B cell (primary cell): Measurements from ENCODE around the gene AURKAIP1. TPM values are rescaled to one million over a fixed set of nuclear protein-coding genes. Genes with fewer than 3 reads are reported as not detected.

ENCODE experiments used
- ATAC-seq: fragments of 200-7000 bp; cut with Tn5 transposase; one replicate; pipeline ENCODE4 v1.10.0; 2021; ENCODE audit warnings: low read depth, mild to moderate bottlenecking, moderate number of reproducible peaks, moderate library complexity
- CTCF ChIA-PET: fragments of 350-600 bp; sonication (Branson Sonifier 250); formaldehyde crosslinking; loops from one replicate; lab custom pipeline; 2021; ENCODE audit warnings: antibody characterized with exemption, inconsistent platforms; lab: Charles Lee
- POLR2A ChIA-PET: fragments of 350-600 bp; sonication (Branson Sonifier 250); formaldehyde crosslinking; loops from one replicate; lab custom pipeline; 2021; ENCODE audit warnings: antibody characterized with exemption; lab: Charles Lee
- DNase-seq: peaks from one replicate; pipeline ENCODE4 v3.0.0; 2013
- H2AFZ ChIP-seq: 2 replicates; pipeline ENCODE4 v1.6.1; 2012; ENCODE audit warnings: mild to moderate bottlenecking, low read depth, low read length; ENCODE audit not compliant: insufficient read depth, poor library complexity, severe bottlenecking
- H3K27ac ChIP-seq, 2 donors: 1 replicate in 1 of 2; 2 replicates in 1 of 2; pipeline ENCODE4 v1.5.1; 2012 to 2013; ENCODE audit warnings: low read length in 2 of 2, mild to moderate bottlenecking in 2 of 2, moderate library complexity in 1 of 2
- H3K27me3 ChIP-seq, 4 experiments: fragments of 200-600 bp in 1 of 4; sonication (generic) in 1 of 4; replicated peaks in 1 of 4; 1 replicate in 2 of 4; 2 replicates in 2 of 4; pipeline versions ENCODE4 v1.6.1 to v1.7.0; 2013 to 2016; ENCODE audit warnings: low read length in 3 of 4, mild to moderate bottlenecking in 2 of 4, mixed read lengths in 1 of 4, moderate library complexity in 1 of 4; ENCODE audit not compliant: insufficient read depth in 4 of 4, control insufficient read depth in 3 of 4; ENCODE audit errors: control extremely low read depth in 1 of 4
- H3K36me3 ChIP-seq, 2 experiments: replicated peaks in 1 of 2; 1 replicate in 1 of 2; 2 replicates in 1 of 2; pipeline versions ENCODE4 v1.6.1 to v1.7.1; 2013; ENCODE audit warnings: low read length in 1 of 2; ENCODE audit not compliant: insufficient read depth in 2 of 2, control insufficient read depth in 1 of 2; ENCODE audit errors: control extremely low read depth in 1 of 2, extremely low read depth in 1 of 2
- H3K4me1 ChIP-seq, 2 donors: fragments of 200-600 bp in 1 of 2; sonication (generic) in 1 of 2; 1 replicate in 1 of 2; 2 replicates in 1 of 2; pipeline versions ENCODE4 v1.5.1 to v1.6.1; 2013 to 2017; ENCODE audit warnings: low read length in 2 of 2; ENCODE audit not compliant: control insufficient read depth in 2 of 2, insufficient read depth in 2 of 2
- H3K4me2 ChIP-seq: replicated peaks from 2 replicates; pipeline ENCODE3; 2012; ENCODE audit warnings: mild to moderate bottlenecking, low read depth, low read length; ENCODE audit not compliant: poor library complexity, severe bottlenecking
- H3K4me3 ChIP-seq, 5 experiments: fragments of 200-600 bp in 1 of 5; sonication (generic) in 1 of 5; 1 replicate in 3 of 5; 2 replicates in 2 of 5; pipeline versions ENCODE4 v1.5.1 to v1.7.0; 2011 to 2016; ENCODE audit warnings: low read length in 4 of 5, mild to moderate bottlenecking in 4 of 5, low read depth in 2 of 5, control low read depth in 1 of 5, moderate library complexity in 1 of 5; ENCODE audit not compliant: insufficient read depth in 1 of 5; ENCODE audit errors: control extremely low read depth in 1 of 5, extremely low read depth in 1 of 5
- H3K79me2 ChIP-seq: fragments of 200-600 bp; sonication (generic); one replicate; pipeline ENCODE4 v1.6.0; 2016; ENCODE audit warnings: low read length; ENCODE audit not compliant: control insufficient read depth, insufficient read depth
- H3K9ac ChIP-seq: fragments of 200-600 bp; sonication (generic); 2 replicates; pipeline ENCODE4 v1.6.1; 2017; ENCODE audit warnings: mild to moderate bottlenecking, low read length, moderate library complexity
- H3K9me3 ChIP-seq, 3 donors: one replicate each; pipeline versions ENCODE4 v1.6.1 to v1.7.1; 2013; ENCODE audit warnings: low read length in 2 of 3; ENCODE audit not compliant: control insufficient read depth in 2 of 3, insufficient read depth in 1 of 3; ENCODE audit errors: control extremely low read depth in 1 of 3
- H4K20me1 ChIP-seq: 2 replicates; pipeline ENCODE4 v1.6.0; 2012; ENCODE audit warnings: mild to moderate bottlenecking, low read length; ENCODE audit not compliant: insufficient read depth, control insufficient read depth, poor library complexity, severe bottlenecking
- H3K27ac Mint-ChIP-seq: one replicate; pipeline ENCODE4 v1.8.0; 2021; ENCODE audit warnings: mixed read lengths
- H3K27me3 Mint-ChIP-seq: one replicate; pipeline ENCODE4 v1.8.0; 2021; ENCODE audit warnings: mixed read lengths
- H3K4me1 Mint-ChIP-seq: one replicate; pipeline ENCODE4 v1.8.0; 2021; ENCODE audit warnings: mixed read lengths
- H3K4me3 Mint-ChIP-seq: one replicate; pipeline ENCODE4 v1.8.0; 2021; ENCODE audit warnings: mixed read lengths
- H3K9me3 Mint-ChIP-seq: one replicate; pipeline ENCODE4 v1.8.0; 2022; ENCODE audit warnings: mixed read lengths; ENCODE audit not compliant: insufficient read depth
- EZH2 ChIP-seq: IDR thresholded peaks from 2 replicates; pipeline ENCODE4 v1.6.1; 2012; ENCODE audit warnings: borderline replicate concordance, low read depth, mild to moderate bottlenecking, moderate library complexity, low read length; ENCODE audit not compliant: insufficient read depth, poor library complexity, severe bottlenecking
- WGBS: methylation state at CpG from one replicate; pipeline ENCODE4 v1.1.5; 2013; ENCODE audit warnings: missing lambda C conversion rate; ENCODE audit not compliant: insufficient coverage; 5-methylcytosine and 5-hydroxymethylcytosine counted together
- intact Hi-C: fragments of 100-400 bp; cut with micrococcal nuclease; formaldehyde crosslinking; loops from one replicate; pipeline ENCODE4 v1.10.0; 2022
- polyA plus RNA-seq: library from polyadenylated mRNA; depleted of rRNA; stranded (reverse); fragments of >200 nt; gene quantifications from 2 replicates; pipeline ENCODE4 v1.2.3, GENCODE V29; 2012
- total RNA-seq, 2 donors: library from RNA; stranded (reverse); fragments of 120-200 nt in 1 of 2; gene quantifications; 1 replicate in 1 of 2; 2 replicates in 1 of 2; pipeline versions ENCODE4 v1.2.3 to v1.2.4, GENCODE V29; 2013 to 2022
- TF ChIP-seq, protein P1 (sequence below): fragments of 200-600 bp; IDR thresholded peaks from one replicate; pipeline ENCODE4 v1.8.0; 2022; ENCODE audit warnings: antibody characterized with exemption, mild to moderate bottlenecking

The AURKAIP1 gene
- total and polyA plus RNA-seq, 2 donors (not counting 1 experiment from before 2014, with no cell fraction given) = 61.1 to 61.7 TPM

DNA sequence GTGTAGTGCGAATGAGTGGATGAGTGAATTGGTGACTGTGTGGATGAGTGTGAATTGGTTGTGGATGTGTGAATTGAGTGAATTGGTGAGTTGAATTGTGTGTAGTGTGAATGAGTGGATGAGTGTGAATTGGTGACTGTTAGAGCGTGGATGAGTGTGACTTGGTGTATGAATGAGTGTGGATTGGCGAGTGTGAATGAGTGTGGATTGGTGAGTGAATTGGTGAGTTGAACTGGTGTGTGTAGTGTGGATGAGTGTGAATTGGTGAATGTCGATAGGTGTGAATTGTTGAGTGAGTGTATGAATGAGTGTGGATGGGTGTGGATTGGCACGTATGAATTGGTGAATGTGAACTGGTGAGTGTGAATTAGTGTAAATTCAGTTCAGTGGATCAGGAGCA is 7.7 kb downstream of the AURKAIP1 start:
- Histone ChIP-seq H3K4me3 (no peak overlapping the region), H3K9me3 (peaks cover 0 to 17% (median 0%) of the 10 kb centered on the region in 3 donors), H3K9ac (no peak overlapping the region), H3K27ac (no peak overlapping the region), H4K20me1 (peaks cover 3% of the 10 kb centered on the region), H3K4me1 (peaks cover 9 to 12% of the 10 kb centered on the region in 2 donors), H2AFZ (no peak overlapping the region), H3K79me2 (peaks cover 2% of the 10 kb centered on the region), H3K27me3 (peaks cover 0 to 3% (median 0%) of the 10 kb centered on the region in 4 experiments), H3K4me2 (no peak overlapping the region), H3K36me3 (peaks cover 0 to under 1% of the 10 kb centered on the region in 2 experiments)
- POLR2A ChIA-PET = no interaction called here
- peaks cover 3% of the 10 kb centered on the region for H3K4me1 Mint-ChIP-seq
- TF ChIP-seq, protein P1, sequence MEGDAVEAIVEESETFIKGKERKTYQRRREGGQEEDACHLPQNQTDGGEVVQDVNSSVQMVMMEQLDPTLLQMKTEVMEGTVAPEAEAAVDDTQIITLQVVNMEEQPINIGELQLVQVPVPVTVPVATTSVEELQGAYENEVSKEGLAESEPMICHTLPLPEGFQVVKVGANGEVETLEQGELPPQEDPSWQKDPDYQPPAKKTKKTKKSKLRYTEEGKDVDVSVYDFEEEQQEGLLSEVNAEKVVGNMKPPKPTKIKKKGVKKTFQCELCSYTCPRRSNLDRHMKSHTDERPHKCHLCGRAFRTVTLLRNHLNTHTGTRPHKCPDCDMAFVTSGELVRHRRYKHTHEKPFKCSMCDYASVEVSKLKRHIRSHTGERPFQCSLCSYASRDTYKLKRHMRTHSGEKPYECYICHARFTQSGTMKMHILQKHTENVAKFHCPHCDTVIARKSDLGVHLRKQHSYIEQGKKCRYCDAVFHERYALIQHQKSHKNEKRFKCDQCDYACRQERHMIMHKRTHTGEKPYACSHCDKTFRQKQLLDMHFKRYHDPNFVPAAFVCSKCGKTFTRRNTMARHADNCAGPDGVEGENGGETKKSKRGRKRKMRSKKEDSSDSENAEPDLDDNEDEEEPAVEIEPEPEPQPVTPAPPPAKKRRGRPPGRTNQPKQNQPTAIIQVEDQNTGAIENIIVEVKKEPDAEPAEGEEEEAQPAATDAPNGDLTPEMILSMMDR = no peak
- no peak overlapping the region for H3K4me3 Mint-ChIP-seq
- intact Hi-C loops = no loop called here
- DNase-seq = no peak
- no peak overlapping the region for H3K27ac Mint-ChIP-seq
- H3K27me3 Mint-ChIP-seq = peaks cover under 1% of the 10 kb centered on the region
- no peaks in the 10 kb centered on the region for H3K9me3 Mint-ChIP-seq
- ATAC-seq = no peak
- CTCF ChIA-PET = no interaction called here
- 95% methylated on average over 5 of the region's 5 CpGs for WGBS

DNA sequence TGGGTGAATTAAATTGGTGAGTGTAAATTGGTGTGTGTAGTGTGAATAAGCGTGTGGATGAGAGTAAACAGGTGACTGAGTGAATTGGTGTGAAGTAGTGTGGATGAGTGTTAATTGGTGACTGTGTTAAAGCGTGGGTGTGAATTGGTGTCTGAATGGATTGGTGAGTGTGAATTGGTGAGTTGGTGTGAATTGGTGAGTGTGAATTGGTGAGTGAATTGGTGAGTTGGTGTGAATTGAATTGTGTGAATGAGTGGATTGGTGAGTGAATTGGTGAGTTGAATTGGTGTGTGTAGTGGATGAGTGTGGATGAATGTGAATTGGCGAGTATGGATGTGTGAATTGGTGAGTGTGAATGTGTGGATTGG is 8.3 kb downstream of the AURKAIP1 start:
- CTCF ChIA-PET = no interaction called here
- no peak for DNase-seq
- H3K9me3 Mint-ChIP-seq = no peaks in the 10 kb centered on the region
- peaks cover 5% of the 10 kb centered on the region for H3K27me3 Mint-ChIP-seq
- Histone ChIP-seq H3K4me2 (no peak overlapping the region), H3K9ac (no peak overlapping the region), H3K27ac (no peak overlapping the region), H4K20me1 (no peaks in the 10 kb centered on the region), H3K4me1 (peaks cover 3 to 6% of the 10 kb centered on the region in 2 donors), H2AFZ (no peak overlapping the region), H3K4me3 (no peak overlapping the region), H3K9me3 (peaks cover 0 to 14% (median 0%) of the 10 kb centered on the region in 3 donors), H3K27me3 (peaks cover 0 to 3% (median 0%) of the 10 kb centered on the region in 4 experiments), H3K36me3 (no peaks in the 10 kb centered on the region), H3K79me2 (no peaks in the 10 kb centered on the region)
- no peak overlapping the region for H3K27ac Mint-ChIP-seq
- intact Hi-C loops = no loop called here
- ATAC-seq = no peak
- POLR2A ChIA-PET = no interaction called here
- 78% methylated on average over 2 of the region's 3 CpGs for WGBS
- peaks cover 2% of the 10 kb centered on the region for H3K4me1 Mint-ChIP-seq
- H3K4me3 Mint-ChIP-seq = no peak overlapping the region
- TF ChIP-seq, protein P1 = no peak
- TF ChIP-seq EZH2 = no peak
